Esophagus muscularis mucosa (tissue), 4 donors: ENCODE results near the gene PCNX3. TPM values are rescaled to one million over a fixed set of nuclear protein-coding genes. Genes with fewer than 3 reads are reported as not detected.

Source experiments
- DNase-seq: peaks from one replicate; pipeline ENCODE4 v3.0.0-alpha.2; 2017; ENCODE audit errors: extremely low spot score
- H3K27ac ChIP-seq, 4 donors: fragments of 200-600 bp; sonication (generic); replicated peaks in 1 of 4; 1 replicate in 3 of 4; 2 replicates in 1 of 4; pipeline ENCODE4 v1.5.1; 2016 to 2019; ENCODE audit warnings: mild to moderate bottlenecking in 1 of 4
- H3K27me3 ChIP-seq, 4 donors: fragments of 200-600 bp; sonication (generic); one replicate each; pipeline versions ENCODE4 v1.5.1 to v1.6.0; 2016 to 2019
- H3K36me3 ChIP-seq, 4 donors: fragments of 200-600 bp; sonication (generic); one replicate each; pipeline ENCODE4 v1.5.1; 2016 to 2019
- H3K4me1 ChIP-seq, 4 donors: fragments of 200-600 bp; sonication (generic); one replicate each; pipeline ENCODE4 v1.5.1; 2016 to 2019
- H3K4me3 ChIP-seq, 4 donors: fragments of 200-600 bp; sonication (generic); 1 replicate in 2 of 4; 2 replicates in 2 of 4; pipeline ENCODE4 v1.5.1; 2016 to 2019; ENCODE audit warnings: mild to moderate bottlenecking in 4 of 4, moderate library complexity in 1 of 4
- H3K9me3 ChIP-seq, 4 donors: fragments of 200-600 bp; sonication (generic); 1 replicate in 3 of 4; 2 replicates in 1 of 4; pipeline ENCODE4 v1.5.1; 2016 to 2019
- EP300 ChIP-seq: sonication (generic); formaldehyde crosslinking; IDR thresholded peaks from one replicate; pipeline ENCODE4 v1.6.1; 2017; ENCODE audit warnings: antibody characterized with exemption
- POLR2A ChIP-seq: fragments of 450-650 bp; IDR thresholded peaks from one replicate; pipeline ENCODE4 v1.6.1; 2017; ENCODE audit warnings: antibody characterized with exemption, moderate library complexity, mild to moderate bottlenecking, low read depth
- POLR2AphosphoS5 ChIP-seq, 2 donors: sonication (generic); formaldehyde crosslinking; IDR thresholded peaks; one replicate each; pipeline ENCODE4 v1.6.1; 2017; ENCODE audit warnings: antibody characterized with exemption in 2 of 2
- WGBS: methylation state at CpG from one replicate; pipeline ENCODE4 v1.1.5; 2018; 5-methylcytosine and 5-hydroxymethylcytosine counted together
- intact Hi-C: fragments of 100-400 bp; cut with DNase I; formaldehyde crosslinking; loops from one replicate; pipeline ENCODE4 v1.15.1; 2023
- total RNA-seq, 4 donors: library from RNA; depleted of rRNA; stranded (reverse); fragments of >200 nt; gene quantifications; one replicate each; pipeline versions ENCODE4 v1.1.0 to v1.2.1, GENCODE V29; 2016
- TF ChIP-seq, protein P1 (sequence below), 3 experiments: fragments of 200-600 bp in 2 of 3; fragments of 450-650 bp in 1 of 3; sonication (generic) in 2 of 3; IDR thresholded peaks; one replicate each; pipeline ENCODE4 v1.5.1; 2017 to 2019; ENCODE audit warnings: antibody characterized with exemption in 3 of 3, mild to moderate bottlenecking in 2 of 3, moderate library complexity in 1 of 3

Gene PCNX3
- total RNA-seq, 4 donors from 2014 or later: 21.4 to 43.1 (median 27.1) TPM

DNA sequence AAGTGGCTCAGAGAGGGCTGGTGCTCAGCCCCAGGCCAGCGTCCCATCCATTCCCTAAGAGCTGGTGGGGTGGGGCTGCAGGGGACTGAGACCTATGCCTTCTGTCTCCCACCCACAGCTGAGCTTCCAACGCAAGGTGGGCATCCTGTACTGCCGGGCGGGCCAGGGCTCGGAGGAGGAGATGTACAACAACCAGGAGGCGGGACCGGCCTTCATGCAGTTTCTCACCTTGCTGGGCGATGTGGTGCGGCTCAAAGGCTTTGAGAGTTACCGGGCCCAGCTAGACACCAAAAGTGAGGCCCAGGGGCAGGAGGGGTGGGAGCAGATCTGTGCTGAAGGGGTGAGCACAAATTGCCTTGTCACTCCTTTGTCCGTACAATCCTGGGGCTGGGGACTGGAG, 29.3 kb downstream of the PCNX3 start:
- TF ChIP-seq, protein P1, sequence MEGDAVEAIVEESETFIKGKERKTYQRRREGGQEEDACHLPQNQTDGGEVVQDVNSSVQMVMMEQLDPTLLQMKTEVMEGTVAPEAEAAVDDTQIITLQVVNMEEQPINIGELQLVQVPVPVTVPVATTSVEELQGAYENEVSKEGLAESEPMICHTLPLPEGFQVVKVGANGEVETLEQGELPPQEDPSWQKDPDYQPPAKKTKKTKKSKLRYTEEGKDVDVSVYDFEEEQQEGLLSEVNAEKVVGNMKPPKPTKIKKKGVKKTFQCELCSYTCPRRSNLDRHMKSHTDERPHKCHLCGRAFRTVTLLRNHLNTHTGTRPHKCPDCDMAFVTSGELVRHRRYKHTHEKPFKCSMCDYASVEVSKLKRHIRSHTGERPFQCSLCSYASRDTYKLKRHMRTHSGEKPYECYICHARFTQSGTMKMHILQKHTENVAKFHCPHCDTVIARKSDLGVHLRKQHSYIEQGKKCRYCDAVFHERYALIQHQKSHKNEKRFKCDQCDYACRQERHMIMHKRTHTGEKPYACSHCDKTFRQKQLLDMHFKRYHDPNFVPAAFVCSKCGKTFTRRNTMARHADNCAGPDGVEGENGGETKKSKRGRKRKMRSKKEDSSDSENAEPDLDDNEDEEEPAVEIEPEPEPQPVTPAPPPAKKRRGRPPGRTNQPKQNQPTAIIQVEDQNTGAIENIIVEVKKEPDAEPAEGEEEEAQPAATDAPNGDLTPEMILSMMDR (IDR thresholded peaks at IDR 0.05): no peak
- TF ChIP-seq EP300: no peak
- TF ChIP-seq POLR2AphosphoS5 (IDR thresholded peaks at IDR 0.05): no peak
- TF ChIP-seq POLR2A: no peak
- Histone ChIP-seq H3K4me1 (peaks cover 15 to 62% (median 56%) of the 10 kb centered on the region in 4 donors), H3K27me3 (no peaks in the 10 kb centered on the region), H3K4me3 (no peak overlapping the region), H3K9me3 (no peaks in the 10 kb centered on the region), H3K27ac (no peak overlapping the region), H3K36me3 (peaks cover 3 to 88% (median 85%) of the 10 kb centered on the region in 4 donors)
- intact Hi-C loops: no loop called here
- DNase-seq: no peak
- 92% methylated on average over 11 of the region's 11 CpGs for WGBS

DNA sequence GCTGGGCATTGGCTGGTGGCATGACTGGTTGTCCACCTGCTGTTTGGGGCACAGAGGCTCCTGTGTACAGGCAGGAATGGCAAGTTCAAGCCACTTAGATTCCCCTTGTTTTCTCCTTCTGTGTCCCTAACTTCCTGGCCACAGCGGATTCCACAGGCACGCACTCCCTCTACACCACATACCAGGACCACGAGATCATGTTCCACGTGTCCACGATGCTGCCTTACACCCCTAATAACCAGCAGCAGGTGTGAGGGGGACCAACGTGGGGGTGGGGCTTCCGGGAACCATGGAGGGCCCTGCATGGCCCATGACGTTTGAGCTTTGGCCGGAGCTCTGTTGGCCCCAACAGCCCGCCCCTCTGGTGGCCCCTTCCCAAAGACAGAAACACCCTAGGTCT, 30.1 kb downstream of the PCNX3 start:
- intact Hi-C loops: no loop called here
- H3K27me3 ChIP-seq: no peaks in the 10 kb centered on the region
- TF ChIP-seq POLR2AphosphoS5 (IDR thresholded peaks at IDR 0.05) (no peak), POLR2A (no peak), EP300 (no peak)
- TF ChIP-seq, protein P1 (IDR thresholded peaks at IDR 0.05): no peak
- H3K4me1 ChIP-seq: peaks cover 9 to 62% (median 55%) of the 10 kb centered on the region in 4 donors
- no peak for DNase-seq
- no peaks in the 10 kb centered on the region for H3K9me3 ChIP-seq
- peaks cover 3 to 95% (median 92%) of the 10 kb centered on the region in 4 donors for H3K36me3 ChIP-seq
- no peak overlapping the region for H3K4me3 ChIP-seq
- H3K27ac ChIP-seq: no peak overlapping the region
- WGBS: 53% methylated on average over 7 of the region's 10 CpGs

DNA sequence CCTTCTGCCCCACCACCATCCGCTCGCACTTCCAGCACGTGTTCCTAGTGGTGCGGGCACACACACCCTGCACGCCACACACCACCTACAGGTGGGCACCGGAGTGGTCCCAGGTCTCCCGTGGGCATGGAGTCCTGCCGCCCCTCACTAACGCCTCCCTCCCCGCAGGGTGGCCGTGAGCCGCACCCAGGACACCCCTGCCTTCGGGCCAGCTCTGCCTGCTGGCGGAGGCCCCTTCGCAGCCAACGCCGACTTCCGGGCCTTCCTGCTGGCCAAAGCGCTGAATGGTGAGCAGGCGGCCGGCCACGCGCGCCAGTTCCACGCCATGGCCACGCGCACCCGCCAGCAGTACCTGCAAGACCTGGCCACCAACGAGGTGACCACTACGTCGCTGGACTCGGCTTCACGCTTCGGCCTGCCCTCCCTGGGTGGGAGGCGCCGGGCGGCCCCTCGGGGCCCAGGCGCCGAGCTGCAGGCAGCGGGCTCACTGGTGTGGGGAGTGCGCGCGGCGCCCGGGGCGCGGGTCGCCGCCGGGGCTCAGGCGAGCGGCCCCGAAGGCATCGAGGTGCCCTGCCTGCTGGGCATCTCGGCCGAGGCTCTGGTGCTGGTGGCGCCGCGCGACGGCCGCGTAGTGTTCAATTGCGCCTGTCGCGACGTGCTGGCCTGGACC, 30.8 kb downstream of the PCNX3 start:
- intact Hi-C loops: no loop called here
- peak overlapping the region in 3 of 4 donors; percentile 45 to 62 (median 52) for H3K27ac ChIP-seq
- peak overlapping the region in 3 of 4 donors; percentile 40 to 52 (median 44) for H3K4me3 ChIP-seq
- 73% methylated on average over 41 of the region's 68 CpGs for WGBS
- H3K36me3 ChIP-seq: peaks cover 3 to 98% (median 88%) of the 10 kb centered on the region in 4 donors
- H3K9me3 ChIP-seq: no peaks in the 10 kb centered on the region
- no peak for DNase-seq
- TF ChIP-seq POLR2A (no peak), EP300 (no peak), POLR2AphosphoS5 (IDR thresholded peaks at IDR 0.05) (no peak)
- TF ChIP-seq, protein P1 (IDR thresholded peaks at IDR 0.05): no peak
- peaks cover 10 to 62% (median 55%) of the 10 kb centered on the region in 4 donors for H3K4me1 ChIP-seq
- H3K27me3 ChIP-seq: no peaks in the 10 kb centered on the region

DNA sequence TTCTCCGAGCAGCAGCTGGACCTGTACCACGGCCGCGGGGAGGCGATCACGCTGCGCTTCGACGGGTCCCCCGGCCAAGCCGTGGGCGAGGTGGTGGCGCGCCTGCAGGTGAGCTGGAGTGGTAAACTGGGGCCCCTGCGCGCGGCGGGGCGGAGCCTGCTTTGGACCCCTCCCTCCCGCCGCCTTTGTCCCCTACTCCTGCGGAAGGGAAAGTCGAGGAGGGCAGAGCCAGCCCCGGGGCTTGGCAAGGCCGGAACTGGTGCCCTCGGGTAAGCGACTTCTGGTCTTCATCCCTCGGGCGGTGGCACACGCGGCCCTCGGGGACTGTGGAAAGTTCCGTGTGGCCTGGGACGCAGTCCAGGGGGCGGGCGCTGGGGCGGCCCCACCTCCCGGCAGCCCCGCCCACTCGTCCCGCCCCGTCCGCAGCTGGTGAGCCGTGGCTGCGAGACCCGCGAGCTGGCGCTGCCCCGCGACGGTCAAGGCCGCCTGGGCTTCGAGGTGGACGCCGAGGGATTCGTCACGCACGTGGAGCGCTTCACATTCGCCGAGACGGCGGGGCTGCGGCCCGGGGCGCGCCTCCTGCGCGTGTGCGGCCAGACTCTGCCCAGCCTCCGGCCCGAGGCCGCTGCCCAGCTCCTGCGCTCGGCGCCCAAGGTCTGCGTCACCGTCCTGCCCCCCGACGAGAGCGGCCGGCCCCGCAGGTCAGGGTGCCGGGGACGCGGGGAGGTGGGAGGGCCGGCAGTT, 31.6 kb downstream of the PCNX3 start:
- Histone ChIP-seq H3K36me3 (peaks cover 3 to 91% (median 82%) of the 10 kb centered on the region in 4 donors), H3K4me1 (peaks cover 17 to 62% (median 55%) of the 10 kb centered on the region in 4 donors), H3K4me3 (peak overlapping the region; percentile 32 to 52 (median 42)), H3K27me3 (no peaks in the 10 kb centered on the region), H3K9me3 (no peaks in the 10 kb centered on the region), H3K27ac (peak overlapping the region; percentile 45 to 66 (median 57))
- DNase-seq: no peak
- WGBS: 32% methylated on average over 49 of the region's 87 CpGs
- intact Hi-C loops: no loop called here
- TF ChIP-seq, protein P1 (IDR thresholded peaks at IDR 0.05): no peak
- no peak for TF ChIP-seq POLR2AphosphoS5 (IDR thresholded peaks at IDR 0.05)
- TF ChIP-seq POLR2A: no peak
- no peak for TF ChIP-seq EP300
